Superior temporal gyrus (tissue), 1 donor: ENCODE results near the gene PXYLP1.

Experiments
- DNase-seq: peaks from one replicate; pipeline ENCODE4 v3.0.0-alpha.2; 2016; ENCODE audit errors: extremely low spot score

The PXYLP1 gene

DNA sequence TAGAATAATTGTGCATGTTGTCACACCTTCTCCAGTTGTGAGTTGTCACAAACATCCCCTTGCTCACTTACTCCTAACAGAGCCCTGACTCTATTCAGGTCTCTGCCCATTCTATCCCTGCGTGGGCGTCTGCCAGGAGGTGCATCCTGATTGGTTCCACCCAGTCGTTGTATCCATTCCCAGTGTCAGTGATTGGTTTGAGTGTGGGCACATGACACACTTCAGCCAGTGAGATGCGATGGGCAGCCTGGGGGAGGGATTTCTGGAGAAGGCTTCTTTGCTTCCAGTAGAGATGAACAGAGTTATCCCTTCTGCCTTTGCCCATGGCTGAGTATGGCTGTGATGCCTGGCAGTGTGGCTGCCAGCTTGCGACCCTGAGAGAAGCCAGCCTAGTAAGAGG, 18.7 kb downstream of the PXYLP1 start:
- DNase-seq = no peak

DNA sequence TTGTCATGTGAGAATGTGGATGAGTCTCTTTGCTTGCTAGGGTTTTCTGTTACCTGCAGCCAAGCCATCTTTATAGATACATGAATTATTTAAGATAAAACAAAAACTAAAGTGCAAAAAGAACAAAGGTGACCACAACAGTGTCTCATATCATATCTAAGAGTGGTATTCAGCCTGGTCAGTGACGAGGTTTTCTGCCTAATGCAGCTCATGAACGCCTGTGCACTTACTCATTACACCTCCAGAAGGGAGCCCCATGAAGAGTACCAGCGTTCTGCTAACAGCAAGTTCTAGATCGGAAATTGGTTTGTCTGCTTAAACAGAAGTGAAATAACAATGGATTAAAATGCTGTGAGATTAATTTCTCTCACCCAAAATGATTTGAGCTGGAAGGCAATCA, 19.2 kb downstream of the PXYLP1 start:
- no peak for DNase-seq

DNA sequence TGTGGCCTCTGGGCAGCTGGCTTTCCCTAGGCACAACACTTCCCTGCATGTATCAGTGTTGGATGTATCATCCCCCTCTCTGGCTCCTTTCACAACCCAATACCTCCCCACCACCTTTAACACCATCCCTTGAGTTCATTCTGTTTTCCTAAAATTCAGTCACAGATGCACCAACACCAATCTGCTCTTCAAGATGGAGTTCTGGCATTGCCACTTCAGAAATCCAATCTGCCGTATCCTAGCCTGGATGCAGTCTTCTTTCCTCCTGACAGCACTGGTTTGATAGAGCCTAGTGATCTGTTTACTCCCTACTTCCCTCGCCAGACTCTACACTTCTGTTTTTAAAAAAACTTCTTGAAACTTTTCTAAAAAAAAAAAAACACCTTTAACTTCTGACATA, 21.7 kb downstream of the PXYLP1 start:
- DNase-seq = no peak

GRCh38 chr3:141253811-141254210, 22.2 kb downstream of the PXYLP1 start:
- DNase-seq = no peak

DNA sequence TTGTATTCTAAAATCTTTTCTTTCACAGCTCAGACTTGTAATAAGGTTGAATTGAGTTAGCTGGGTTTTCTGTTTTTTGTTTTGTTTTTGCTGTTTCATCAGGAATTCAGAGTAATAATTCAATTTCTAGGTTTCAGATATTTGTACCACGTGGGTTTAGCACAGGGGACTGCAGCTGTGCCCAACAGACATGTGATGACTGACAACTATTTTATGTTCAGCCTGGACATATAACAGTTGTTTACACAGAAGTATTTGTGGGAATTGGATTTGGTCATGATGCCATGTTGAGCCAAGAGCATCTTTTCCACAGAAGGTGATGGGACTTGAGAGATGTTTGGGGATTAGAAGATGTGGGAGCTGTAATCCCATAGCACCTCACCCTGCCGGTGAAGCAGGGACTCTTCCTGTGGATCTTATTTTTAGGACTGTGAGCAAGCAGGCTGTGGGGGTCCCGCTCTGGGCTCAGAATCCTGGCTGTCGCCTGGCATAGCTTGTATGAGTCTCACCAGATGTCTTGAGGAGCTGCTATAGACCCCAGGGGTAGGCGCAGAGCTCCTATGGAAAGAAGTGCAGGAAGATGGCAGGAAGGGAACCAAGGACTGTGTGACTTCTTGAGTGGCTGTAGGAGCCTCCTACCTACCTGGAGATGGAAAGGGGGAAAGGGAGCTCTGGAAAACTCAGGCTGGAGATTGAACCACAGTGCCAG, 23.7 kb downstream of the PXYLP1 start:
- DNase-seq = no peak

GRCh38 chr3:141255846-141256261, 24.2 kb downstream of the PXYLP1 start:
- no peak for DNase-seq

DNA sequence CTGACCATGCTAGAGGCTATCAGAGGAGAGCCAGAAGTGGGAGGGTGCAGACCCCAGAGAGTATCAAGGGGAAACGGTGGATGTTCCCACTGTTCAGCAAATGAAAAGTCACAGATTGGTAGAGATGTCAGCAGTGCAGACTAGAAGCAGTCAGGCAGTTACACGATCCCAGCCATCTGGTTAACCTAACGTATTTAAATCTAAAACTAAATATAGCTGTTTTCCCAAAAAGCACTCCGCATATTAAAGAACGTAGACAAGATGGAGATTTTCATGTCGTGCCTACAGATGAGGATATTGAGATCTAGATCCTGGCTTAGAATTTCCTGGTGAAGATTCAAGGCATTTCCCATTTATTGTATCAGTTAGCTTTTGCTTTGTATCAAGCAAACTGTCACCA, 25.2 kb downstream of the PXYLP1 start:
- no peak for DNase-seq

GRCh38 chr3:141257961-141258360, 26.3 kb downstream of the PXYLP1 start:
- no peak for DNase-seq

DNA sequence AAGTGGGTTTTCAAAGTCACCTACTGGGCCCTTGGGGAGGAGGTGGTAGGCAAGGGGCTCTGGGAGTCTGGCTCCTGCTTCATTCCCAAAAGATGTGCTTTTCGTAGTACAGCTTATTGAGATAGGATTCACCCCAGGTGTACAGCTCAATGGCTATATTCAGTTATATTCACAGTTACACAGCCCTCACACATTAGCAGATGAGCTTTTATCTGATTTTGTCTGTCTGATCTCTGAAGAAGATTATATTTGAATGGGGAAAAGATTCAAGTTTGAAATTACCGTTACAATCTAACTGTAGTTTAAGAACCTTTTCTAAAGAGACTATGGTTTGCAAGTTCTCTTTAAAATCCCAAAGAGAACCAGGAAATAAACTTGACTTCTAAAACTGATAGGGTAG, 27.3 kb downstream of the PXYLP1 start:
- no peak for DNase-seq

DNA sequence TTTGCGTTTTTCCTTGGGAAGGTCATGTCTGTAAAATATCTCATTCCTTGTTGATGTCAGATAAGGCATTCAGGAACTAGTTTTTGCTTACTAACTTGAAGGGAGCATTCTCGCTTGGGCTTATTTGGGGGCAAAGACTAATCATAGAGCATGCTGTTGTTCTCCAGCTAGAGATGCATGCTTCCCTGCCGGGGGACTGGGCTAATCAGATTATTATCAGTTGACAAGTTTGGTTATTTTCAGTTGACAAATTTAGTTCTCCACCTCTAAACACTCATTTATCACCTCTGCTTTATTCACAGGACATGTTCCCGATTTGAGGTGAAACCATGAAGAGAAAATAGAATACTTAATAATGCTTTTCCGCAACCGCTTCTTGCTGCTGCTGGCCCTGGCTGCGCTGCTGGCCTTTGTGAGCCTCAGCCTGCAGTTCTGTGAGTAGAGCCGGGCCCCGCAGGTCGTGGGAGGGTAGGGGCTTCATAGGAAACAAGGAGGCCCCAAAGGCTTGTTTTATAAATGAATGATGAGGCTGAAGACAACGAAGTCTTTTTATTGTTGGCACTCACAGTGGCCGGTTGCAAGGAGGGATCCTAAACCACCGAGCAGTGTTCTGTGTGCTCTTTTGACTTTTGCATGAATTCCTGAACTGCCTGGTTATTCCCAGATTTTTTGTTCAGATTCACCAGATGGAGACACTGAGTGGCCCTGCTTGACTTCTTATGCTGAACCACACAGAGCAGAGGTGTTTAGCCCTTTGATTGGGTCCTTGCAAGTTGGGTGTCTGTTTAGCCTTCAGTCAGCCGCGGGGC, 28.4 kb downstream of the PXYLP1 start:
- DNase-seq = no peak

- no peak for DNase-seq
These were observed 29.0 kb downstream of the PXYLP1 start for GRCh38 chr3:141260630-141260927.

DNA sequence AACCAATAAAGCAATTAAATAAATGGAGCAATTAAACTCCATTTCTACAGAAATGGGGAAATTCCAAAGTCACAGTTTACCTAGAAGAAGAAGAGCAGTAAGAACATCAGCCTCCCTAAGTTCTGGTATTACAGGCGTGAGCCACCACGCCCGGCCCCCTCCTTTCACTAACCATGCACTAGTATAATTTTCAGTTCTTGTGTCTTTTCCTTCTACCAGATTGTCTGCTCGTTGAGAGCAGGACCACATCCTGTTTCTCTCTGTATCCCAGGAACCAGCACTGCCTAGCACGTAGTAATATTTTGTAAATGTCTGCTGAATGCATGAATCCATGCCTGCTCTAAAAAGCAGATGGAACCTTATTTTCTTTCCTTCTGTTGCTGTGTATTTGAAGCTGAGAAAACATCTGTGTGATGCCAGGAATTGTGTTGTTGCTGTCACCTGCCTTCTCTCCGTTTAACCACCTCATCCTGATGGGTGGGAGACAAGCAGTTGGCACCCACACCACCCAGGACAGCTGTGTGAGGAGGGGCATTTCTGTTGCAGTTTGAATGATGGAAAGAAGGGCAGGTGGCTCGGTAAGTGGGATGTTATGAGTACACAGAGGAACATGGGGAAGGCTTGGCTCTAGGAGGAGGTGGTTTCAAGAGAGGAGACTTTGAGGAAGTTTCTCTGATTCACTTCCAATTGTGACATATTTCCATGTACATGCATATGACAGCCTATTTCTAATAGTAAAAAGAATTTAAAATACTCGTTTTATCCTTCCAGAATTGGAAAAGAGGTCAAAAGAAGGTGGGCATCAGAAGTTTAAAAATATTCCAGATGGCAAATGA, 30.1 kb downstream of the PXYLP1 start:
- DNase-seq = no peak

DNA sequence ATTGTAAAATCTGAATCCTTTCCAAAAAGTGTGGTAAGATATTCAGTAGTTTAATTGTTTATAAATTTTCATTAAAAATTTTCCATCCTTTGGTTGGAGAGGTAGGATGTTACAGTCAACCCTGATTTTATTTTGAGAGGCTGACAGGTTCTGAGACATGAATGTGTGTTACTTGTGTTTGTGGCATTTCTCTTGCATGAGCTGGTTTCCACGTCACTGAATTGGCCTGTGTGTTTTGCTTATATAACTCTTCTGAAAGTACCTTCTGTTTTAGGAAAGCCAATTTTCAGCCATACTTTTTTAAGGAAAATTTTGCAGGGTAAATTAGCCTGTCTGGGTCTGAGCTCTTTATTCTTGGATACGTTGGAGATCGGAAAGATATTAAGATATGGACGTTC, 30.7 kb downstream of the PXYLP1 start:
- DNase-seq = no peak

DNA sequence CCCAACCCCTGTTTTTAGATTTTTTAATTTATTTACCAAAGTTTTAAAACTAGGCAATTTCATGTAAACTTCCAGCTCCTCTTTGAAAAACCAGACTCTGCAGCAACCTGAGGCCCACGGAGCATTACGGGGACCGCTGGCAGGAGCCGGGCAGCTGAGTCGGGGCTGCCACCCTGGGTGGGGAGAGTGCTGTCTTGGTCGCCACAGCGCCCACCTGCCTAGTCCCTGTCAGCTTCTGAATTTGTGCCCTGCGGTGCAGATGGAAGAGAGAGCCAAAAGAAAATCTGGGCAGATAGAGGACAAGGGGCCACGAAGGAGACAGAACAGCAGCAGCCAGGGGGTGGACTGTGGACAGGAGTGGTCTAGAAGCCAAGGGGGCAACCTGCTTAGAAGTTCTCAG, 34.6 kb downstream of the PXYLP1 start:
- no peak for DNase-seq

- no peak for DNase-seq
These were observed 35.4 kb downstream of the PXYLP1 start for GRCh38 chr3:141266797-141267555.

- no peak for DNase-seq
These were observed 36.0 kb downstream of the PXYLP1 start for GRCh38 chr3:141267629-141268028.

DNA sequence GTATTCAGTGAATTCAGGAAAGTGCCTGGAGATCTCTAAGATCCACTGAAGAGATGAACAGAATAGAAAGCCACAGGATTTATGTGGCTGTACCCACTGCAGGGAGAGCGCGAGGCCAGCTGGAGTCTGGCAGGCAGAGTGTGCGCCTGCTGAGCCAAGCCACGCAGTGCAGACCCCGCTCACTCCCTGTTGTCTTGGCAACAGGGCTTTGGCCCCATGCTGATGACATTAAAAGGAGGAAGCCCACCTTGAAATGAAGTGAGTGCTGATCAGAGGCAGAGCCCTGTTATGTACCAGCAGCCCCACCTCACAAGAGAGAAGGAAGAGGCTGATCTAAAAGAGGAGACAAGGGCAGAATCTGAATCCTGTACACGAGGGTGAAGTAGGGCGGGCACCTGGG, 36.7 kb downstream of the PXYLP1 start:
- no peak for DNase-seq

DNA sequence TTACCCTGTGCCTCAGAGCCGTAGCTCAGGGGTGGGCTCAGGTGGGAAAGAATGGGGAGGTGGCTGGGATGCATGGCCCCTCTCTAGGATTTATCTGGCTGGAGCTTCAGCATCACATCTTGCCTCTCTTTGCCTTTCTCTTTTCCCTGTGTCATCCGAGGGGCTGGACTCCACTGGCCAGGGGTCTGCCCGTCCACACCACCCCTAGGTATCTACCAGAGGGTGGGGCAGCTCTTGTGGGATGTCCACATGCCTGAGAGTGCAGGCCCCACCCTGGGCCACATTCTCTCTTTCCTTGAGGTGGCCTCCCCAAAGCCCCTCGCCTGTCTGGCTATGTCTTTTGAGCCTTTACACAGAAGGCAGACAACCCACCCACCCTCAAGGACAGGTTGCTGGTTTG, 37.2 kb downstream of the PXYLP1 start:
- DNase-seq = no peak

GRCh38 chr3:141269961-141270360, 38.3 kb downstream of the PXYLP1 start:
- no peak for DNase-seq

DNA sequence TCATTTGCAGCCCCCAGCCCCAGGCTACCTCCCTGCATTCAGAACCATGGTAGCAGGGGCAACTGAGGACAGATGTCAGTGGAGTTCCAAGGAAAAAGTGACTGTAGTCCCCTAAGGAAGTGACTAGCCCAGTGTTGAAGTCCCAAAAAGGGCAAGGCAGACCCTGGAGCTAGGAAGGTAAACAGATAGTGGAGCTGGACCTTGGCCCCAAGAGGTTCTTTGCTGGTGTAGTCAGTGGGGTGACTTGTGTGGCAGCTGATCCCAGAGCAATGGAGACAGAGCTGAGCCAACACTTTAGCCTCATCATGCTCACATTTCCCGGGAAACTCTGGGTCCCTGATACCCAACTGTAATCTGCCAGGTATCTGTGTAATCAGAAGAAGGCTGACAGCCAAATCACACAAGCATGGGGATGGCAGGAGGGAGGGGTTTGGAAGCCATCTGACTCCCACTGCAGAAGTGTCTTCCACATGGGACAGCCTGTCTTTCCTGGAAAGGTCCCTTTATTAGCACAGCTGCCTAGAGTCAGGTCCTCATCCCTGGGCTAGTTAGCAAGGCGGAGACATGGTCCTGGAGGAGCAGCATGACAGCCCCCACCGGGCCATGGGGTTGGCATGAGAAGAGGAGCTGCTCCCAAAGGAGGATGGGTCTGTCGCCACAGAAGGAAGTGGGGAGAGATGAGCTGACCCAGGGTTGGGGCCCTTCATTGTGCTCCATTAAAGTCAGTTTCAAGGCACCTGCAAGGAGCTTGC, 39.8 kb downstream of the PXYLP1 start:
- no peak for DNase-seq
